ENCODE measurements around the gene RAD21L1.
"Not testable (repeated sequence)": the region's sequence is repeated elsewhere in the genome, so short reads cannot be mapped to it uniquely, and the experiment has no call there.

The RAD21L1 gene

DNA sequence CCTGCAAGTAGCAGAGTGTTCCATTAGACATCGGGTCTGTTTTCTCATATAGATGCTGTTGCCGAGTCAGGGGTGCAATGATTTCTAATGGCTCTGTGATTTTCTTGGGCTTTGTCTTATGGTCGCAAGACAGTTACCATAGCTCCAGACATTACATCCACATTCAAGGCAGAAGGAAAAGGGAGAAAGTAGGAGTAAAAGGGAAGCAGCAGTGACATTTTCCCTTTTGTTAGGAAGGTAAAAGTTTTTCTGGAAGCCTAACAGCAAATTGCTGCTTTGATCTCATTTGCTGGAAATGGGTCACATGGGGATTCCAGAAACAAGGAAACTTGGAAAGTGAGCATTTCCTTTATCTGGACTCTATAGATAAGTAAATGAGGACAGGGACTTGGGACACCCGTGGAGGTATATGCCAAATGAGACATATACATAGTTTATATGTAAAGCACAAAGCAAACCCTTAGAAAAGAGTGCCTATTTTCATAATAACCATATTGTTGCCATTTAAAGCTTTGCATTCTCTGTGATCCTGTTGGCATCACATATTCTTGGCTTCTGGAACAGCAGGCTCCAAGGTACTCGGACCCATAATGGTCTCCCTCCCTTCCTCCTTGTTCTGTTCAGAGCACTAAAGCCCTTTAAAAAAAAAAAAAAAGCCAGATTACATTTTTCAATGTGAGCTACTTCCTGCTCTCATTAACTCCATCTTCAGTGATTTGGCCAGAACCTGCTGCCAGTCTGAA, 22.9 kb upstream of the RAD21L1 start, which contains the start of gene C20orf202:
Gene C20orf202, plus strand, starts transcription at position 693 of the 743 bp plus-strand sequence. CDS start 132 bp downstream, outside the sequence.
- DNase-seq: no peak

DNA sequence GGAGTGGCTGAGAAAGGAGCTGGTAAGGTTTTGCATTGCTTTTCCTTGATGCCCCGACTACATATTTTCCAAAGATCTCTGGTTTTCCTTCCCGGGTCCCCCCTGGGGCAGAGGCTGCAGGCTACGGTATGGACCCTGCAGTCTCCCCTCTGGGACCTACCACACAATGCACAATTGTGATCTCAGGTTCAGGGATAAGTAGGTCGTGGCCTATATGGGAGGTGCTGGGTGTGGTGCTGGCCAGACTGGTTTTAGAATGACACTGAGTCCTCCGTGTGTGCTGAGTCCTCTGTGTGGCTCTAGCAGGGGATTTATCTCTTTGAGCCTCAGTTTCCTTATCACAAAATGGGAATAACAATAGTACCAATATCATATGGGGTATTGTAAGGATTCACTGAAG, 22.2 kb upstream of the RAD21L1 start:
- no peak for DNase-seq

DNA sequence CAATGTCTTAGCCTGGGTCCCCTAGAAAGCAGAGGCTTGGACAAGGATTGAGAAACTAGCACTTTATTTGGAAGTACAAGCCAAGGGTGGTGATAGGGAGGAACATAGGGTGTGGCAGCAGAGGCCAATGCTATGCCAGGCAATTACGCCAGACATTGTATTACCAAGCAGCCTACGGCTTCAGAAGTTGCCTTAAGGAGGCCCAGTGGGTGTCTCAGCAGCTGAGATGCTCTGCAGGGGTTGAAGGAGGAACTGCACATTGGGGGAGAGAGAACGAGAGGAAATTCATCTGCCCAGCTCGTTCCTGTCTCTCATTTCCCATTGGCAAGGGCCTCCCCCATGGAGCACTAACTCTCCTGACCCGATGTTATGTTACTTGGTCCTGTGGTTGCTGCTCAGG, 21.7 kb upstream of the RAD21L1 start:
- DNase-seq: no peak

DNA sequence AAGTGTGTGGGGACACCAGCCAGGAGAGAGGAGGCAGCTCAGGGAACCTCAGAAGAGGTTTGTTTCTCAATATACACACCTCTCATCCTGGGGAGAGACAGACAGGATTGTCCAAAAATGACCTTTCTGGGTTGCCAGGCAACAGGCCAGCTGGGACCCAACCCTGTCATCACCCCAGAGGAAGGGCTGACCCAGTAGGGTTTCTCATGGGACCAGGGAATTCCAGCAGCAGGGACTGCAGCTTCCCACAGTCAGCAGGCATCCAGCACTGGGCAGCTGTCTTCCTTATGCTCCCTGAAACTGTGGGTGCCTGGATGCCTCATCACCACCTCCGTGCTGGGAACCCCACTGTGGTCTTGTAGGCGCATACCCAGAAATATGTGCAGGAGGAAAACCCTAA, 21.3 kb upstream of the RAD21L1 start:
- DNase-seq: no peak

DNA sequence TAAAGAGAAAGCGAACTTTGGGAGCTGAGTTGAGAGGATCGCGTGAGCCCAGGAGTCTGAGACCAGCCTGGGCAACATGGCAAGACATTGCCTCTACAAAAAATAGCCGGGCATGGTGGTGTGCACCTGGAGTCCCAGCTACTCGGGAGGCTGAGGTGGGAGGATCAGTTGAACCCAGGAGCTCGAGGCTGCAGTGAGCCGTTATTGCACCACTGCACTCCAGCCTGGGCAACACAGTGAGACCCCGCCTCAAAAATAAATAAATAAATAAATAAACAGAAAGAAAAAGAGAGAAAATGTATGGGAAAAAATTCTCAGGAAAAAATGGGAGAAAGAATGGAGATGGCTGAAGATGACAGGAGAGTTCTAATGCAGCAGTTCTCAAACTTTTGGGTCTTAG, 20.0 kb upstream of the RAD21L1 start:
- DNase-seq: no peak

DNA sequence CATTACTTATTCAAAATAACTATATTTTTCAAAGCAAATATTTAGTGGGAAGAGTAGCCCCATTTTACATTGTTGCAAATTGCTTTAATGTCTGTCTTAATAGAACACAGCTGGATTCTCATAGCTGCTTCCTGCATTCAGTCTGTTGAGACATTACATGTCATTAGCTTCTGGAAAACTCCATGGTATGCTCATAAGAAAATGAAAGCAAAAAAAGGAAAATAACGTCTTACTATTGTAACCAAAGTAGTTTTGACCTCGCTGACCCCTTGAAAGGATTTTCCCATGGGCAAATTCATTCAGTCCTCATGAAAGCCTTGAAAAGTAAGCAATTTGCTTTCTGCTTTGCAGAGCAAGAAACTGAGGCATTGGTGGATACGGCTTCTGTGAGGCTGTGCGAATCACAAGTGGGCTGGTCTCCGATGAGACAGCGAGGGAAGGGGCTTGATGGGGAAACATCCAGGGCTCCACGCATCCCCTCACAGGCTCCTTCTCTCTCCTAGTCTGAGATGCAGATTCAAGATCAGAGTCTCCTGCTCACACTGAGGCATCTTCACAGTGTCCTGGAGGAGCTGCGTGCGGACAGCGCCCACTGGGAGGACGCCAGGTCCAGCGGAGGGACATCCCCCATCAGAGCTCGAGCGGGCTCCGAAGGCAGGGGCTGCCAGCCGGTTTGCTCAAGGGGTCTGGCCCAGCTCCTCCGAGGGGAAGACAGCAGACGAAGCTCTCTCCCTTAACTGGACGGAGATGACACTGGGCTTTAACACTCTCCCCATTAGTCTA, 19.3 kb upstream of the RAD21L1 start:
- DNase-seq: no peak

DNA sequence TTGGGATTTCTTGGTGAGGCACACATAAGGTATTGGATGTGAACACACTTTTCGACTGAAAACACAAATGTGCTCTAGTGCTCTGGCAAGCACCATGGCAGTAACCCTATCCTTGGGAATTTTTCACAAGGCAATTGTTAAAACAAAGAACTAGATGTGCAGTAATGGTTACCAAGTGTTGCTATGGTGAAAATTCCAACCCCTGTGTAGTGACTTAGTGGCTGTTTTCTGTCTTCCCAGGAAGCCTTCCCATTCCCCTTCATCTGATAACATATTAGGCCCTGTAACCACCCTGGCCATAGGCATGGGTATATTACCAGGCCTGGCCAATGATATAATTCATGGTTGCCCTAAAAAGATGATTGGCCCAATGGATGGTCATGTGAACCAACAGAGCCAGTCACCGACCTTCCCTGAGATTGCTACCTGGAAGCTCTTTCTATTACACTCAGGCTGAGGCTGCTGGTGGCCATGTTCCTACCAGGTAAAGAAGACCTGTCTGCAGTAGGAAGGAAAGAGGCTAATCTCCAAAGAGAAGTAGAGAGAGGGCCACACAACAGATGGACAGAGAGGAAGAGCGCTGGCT, 18.5 kb upstream of the RAD21L1 start:
- DNase-seq: no peak

DNA sequence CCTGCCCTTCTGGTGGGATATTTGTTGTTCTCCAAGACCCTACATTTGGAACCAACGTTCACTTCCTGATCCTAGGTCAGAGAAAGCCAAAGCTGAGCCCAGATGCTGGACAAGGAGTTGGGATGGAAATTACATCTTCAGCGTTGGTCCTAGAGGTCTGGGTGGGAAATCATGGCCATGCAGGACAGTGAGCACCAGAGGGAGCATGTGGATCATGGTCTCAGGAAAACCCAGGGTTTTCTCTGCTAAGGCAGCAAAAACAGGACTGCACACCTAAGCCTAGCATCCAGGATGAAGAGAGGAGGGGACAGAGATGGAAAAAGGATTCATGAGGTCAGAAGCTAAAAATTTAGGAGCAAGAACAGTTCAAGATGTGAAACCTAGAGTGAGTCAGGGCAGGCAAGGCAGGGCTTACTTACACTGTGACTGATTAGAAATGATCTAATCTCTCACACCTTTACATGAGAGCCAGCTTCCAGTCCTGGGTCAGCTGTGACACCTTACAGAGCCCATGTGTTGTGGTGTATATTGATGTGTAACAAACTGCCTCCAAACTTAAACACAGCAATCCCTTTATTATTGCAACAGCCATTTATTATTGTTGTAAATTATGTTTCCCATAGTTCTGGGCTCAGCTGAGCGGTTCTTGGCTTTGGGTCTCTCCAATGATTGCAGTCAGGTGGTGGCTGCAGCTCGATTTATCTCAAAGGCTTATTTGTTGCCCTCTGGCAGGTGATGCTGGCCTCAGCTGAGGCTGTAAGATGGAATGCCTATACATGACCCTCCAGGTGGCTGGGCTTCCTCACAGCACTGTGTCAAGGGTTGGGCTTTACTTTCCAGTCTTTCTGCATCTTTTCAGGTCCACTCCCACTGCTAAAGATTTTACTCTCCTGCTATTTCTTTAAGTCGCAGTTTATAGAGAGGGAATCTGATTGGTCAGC, 16.1 kb upstream of the RAD21L1 start:
- DNase-seq: no peak

DNA sequence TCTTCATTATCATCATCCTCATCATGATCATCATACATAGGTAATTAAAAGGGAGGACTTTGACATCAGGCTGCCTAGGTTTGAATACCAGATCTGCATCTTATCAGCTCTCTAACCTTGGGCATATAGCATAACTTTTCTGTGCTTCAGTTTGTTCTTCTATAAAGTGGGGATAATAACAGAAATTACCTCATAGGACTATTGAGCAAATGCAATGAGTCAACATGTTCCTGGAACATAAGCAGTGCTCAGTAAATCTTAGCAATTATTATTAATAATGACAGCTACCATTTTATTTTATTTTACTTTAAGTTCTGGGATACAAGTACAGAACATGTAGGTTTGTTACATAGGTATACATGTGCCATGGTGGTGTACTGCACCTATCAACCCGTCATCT, 15.3 kb upstream of the RAD21L1 start:
- DNase-seq: no peak

DNA sequence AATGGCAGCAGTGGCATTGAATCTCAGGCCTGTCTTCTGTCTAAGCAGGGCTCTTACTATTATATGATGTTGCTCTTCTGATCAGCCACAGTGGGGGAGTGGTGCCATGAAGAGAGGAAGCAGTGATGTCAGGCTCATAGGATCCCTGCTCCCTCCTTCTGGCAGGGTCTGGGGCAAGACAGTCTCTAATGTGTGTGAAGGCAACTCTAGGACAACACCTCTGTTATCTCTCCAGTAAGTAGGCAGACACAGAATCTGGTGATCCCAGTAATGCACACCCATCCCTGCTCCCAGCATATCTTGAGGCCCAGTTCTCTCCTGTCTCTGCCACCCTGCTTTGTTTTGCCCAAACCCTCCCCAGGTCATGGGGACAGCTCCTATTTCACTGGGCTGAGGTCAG, 13.8 kb upstream of the RAD21L1 start:
- no peak for DNase-seq

DNA sequence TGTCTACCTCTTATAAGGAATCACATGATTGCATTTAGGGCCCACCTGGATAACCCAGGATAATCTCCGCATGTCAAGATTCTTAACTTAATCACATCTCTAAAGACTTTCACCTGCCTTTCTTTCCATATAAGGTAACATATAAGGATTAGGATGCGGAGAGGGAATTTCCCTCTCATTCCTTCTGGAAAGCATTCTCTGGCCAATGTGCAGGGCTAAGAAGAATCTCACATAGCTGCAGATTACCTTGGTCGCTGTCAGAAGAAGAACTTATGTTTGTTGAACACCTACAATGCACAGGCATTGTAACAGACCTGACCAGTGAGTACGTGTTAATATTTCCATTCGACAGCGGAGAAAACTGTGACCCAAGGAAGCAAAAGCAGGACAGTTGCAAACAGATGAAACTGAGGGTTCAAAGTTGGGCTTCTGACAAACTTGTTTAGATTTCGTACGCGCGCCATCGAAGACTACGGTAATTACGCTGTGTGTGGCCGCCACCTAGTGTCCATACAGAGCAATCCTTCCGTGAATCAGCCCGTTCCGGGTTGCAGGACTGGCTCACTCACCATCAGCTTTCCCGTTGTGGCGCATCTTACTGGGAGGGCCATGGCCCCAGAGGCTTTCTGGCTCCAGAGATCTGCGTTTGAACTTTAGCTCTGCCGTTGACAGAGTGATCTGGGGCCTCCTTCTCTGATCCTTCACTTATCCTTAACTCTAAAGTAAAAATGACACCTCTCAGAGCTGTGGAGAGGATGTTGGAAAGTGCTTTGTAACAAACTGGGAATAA, 13.0 kb upstream of the RAD21L1 start:
- DNase-seq: peak; percentile 67

DNA sequence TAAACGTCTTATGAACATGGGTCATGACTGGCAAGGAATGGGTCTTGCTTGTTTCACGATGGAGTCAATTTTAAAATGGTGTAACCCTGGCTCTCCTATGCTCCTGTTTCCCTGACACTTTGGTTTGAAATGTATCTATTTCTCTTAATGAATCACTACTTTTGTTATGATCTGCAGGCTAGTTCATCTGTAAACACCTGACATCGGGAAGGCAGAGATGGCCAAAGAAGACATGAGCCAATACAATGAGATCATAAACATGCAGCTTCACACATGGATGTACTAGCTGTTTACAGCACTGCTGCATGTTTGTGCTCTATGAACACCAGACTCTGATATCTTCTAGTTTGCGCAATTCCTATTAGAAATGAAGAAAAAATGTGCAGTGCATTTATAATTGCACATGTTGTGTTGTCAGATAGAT, 11.0 kb upstream of the RAD21L1 start:
- no peak for DNase-seq

DNA sequence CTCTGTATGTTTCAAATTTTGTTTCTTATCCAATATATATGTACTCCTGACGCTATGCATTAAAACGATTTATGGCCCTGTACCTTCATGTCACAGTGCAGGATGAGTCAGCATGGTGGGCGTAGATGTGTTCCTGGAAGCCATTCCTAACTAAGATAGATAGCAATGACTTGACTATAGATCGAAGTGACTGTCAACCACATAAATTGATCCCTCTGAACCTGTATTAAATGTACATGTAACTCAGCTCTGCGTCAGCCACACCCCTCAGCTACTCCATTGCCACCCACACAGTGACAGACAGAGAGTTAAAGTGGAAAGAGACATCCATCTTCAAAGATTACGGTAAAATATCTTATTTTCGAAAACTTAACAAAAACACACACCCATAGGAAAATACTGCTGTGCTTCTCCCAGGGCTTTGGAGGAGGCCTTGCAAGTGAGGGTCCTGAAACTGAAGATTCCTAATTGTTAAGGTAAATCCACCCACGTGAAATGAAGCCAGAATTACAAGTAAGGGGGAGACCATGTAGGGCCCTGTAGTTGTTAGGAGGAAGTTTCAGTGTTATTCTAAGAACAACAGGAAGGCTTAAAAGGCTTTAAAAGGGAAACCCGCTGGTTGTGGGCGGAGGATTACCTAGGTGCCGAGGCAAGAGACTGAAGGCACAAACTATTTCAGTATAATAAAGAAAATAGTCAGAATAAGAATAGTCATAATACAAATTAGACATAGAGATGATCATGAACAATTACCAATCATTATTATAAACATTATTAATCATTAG, 10.3 kb upstream of the RAD21L1 start:
- DNase-seq: peak; percentile 64

DNA sequence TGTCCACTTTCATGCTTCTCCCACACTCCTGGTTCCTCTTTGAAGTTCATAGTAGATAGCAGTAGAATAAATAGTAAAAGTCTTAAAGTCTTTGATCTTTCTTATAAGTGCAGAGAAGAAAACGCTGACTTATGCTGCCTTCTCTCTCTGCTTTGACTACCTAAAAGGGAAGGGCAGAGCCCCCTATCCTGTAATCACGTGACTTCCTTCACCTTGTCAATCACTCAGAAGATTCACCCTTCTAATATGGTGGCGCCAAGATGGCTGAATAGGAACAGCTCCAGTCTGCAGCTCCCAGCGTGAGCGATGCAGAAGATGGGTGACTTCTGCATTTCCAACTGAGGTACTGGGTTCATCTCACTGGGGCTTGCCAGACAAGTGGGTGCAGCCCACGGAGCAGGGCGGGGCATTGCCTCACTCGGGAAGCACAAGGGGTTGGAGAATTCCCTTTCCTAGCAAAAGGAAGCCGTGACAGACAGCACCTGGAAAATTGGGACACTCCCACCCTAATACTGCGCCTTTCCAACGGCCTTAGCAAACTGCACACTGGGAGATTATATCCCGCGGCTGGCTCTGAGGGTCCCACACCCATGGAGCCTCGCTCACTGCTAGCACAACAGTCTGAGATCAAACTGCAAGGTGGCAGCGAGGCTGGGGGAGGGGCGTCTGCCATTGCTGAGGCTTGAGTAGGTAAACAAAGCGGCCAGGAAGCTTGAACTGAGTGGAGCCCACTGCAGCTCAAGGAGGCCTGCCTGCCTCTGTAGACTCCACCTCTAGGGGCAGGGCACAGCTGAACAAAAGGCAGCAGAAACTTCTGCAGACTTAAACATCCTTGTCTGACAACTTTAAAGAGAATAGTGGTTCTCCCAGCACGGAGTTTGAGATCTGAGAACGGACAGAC, 9.1 kb upstream of the RAD21L1 start:
- not testable (repeated sequence) for DNase-seq

DNA sequence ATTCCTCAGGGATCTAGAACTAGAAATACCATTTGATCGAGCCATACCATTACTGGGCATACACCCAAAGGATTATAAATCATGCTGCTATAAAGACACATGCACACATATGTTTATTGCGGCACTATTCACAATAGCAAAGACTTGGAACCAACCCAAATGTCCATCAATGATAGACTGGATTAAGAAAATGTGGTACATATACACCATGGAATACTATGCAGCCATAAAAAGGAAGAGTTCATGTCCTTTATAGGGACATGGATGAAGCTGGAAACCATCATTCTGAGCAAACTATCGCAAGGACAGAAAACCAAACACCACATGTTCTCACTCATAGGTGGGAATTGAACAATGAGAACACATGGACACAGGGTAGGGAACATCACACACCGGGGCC, 3.1 kb upstream of the RAD21L1 start:
- not testable (repeated sequence) for DNase-seq

DNA sequence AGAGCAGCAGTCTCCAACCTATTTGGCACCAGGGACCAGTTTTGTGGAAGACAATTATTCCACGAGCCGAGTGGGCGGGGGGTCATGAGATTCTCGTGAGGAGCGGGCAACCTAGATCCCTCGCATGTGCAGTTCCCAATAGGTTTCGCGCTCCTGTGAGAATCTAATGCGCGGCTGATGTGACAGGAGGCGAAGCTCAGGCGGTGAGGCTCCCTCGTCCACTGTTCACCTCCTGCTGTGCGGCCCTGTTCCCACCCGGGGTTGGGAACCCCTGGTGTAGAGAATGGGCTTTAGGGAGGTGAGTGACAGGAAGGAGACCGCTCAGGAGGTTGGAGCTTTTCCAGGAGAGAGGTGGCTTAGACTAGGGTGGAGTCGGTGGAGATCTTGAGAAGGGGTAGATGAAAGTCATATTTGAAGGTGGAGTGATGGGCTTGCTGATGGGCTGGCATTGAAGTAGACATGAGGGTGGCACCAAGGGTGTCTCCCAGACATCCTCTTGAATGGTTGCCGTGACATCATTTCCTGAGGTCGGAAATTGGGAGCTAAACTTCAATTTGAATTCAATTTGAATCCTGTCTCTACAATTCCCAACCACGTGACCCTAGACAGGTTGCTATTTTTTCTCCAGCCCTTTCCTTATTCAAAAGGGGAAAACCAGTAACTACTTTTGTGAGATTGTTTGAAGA, 1.5 kb upstream of the RAD21L1 start:
- no peak for DNase-seq

DNA sequence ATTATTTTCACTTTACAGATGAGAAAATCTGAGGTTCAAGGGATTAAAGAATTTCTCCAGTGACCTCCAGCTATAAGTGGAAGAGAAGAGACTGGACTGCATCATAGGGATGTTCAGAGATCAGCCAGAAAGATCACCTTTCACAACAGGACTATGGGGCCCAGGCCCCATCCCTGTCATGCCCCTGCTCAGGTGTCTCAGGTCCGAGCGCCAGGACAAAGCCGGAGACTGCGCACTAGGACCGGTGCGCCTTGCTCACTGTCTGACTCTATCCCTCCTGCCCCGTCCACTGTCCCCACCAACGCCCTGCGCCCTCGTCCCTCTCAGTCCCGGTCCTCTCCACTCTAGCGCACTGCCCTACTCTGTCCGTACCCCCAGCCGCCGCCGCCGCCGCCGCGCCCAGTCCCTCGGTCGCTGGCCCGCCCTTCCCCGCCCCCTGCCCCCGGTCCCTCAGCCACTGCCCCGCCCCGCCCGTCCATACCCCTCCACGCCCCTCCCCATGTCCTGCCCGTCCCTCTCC, 521 bp upstream of the RAD21L1 start:
- no peak for DNase-seq

DNA sequence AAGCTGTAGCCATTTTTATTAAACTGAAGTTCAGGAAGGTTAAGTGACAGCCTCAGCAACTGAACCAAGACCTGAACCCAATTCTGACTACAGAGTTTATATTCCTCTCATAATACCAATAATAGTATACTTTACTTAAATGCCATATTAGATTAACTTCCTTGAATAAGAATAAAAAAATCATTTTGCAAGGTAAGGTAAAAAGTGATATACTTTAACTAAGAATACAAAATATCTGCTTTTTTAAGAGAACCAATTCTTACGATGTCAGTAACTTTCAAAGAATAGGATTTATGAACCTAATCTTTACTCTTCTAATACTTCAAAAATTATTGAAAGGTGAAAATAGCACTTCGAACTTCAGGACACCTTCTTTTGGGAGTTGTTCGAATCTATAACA, 3.7 kb downstream of the RAD21L1 start:
- DNase-seq: no peak

Data from activated naive CD4-positive, alpha-beta T cell treated with Interleukin-2 at 50 U/mL for 16 hours (primary cell).